VCaP (cell line): ENCODE measurements around the gene TBC1D30.
A peak's percentile ranks its signal among the peaks of the same experiment; 100 is the strongest.

Source experiments
- H3K27ac ChIP-seq: fragments of 450-650 bp; 2 replicates; pipeline ENCODE4 v1.5.1; 2017
- TF ChIP-seq, protein P1 (sequence below): fragments of 450-650 bp; conservative IDR thresholded peaks from 2 replicates; pipeline ENCODE4 v1.5.1; 2017; ENCODE audit warnings: mild to moderate bottlenecking, moderate library complexity

TBC1D30 gene

DNA sequence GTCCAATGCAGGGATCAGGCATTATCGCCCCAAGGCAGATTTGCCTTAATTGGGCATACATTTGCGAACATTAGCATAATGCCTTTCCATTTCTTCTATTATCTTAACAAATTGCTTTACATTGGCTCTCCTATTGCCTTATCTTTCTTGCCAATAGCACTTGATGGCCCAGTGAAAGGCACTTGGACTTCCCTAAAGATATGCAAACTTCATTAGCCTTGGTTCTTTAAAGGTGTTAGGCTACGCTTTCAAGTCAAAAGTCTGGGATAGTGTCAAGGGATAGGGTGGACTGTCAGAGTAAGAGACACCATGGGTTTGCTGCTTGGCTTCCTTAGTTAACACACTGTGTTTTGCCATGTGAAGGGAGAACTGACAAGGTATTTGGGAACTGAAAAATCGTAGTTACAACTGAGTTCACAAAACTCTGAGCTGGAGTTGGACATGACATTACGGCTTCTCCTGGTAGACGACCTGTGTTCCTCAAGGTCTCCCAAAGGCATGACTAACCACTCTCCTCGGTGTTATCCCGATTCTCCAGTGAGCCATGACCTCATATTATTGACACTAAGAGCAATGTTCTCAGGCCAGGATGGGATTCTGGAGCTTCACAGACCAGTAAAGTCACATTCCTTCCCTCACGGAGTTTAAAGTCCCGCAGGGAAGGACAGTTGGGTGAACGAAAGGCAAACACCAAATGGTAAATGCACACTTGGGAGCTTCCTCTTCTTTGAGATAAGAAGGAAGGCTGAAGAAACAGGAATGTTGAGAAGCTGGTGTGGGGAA lies 65.2 kb downstream of the TBC1D30 start:
- TF ChIP-seq, protein P1, sequence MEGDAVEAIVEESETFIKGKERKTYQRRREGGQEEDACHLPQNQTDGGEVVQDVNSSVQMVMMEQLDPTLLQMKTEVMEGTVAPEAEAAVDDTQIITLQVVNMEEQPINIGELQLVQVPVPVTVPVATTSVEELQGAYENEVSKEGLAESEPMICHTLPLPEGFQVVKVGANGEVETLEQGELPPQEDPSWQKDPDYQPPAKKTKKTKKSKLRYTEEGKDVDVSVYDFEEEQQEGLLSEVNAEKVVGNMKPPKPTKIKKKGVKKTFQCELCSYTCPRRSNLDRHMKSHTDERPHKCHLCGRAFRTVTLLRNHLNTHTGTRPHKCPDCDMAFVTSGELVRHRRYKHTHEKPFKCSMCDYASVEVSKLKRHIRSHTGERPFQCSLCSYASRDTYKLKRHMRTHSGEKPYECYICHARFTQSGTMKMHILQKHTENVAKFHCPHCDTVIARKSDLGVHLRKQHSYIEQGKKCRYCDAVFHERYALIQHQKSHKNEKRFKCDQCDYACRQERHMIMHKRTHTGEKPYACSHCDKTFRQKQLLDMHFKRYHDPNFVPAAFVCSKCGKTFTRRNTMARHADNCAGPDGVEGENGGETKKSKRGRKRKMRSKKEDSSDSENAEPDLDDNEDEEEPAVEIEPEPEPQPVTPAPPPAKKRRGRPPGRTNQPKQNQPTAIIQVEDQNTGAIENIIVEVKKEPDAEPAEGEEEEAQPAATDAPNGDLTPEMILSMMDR, result no peak
- peak overlapping the region; percentile 62 for H3K27ac ChIP-seq

DNA sequence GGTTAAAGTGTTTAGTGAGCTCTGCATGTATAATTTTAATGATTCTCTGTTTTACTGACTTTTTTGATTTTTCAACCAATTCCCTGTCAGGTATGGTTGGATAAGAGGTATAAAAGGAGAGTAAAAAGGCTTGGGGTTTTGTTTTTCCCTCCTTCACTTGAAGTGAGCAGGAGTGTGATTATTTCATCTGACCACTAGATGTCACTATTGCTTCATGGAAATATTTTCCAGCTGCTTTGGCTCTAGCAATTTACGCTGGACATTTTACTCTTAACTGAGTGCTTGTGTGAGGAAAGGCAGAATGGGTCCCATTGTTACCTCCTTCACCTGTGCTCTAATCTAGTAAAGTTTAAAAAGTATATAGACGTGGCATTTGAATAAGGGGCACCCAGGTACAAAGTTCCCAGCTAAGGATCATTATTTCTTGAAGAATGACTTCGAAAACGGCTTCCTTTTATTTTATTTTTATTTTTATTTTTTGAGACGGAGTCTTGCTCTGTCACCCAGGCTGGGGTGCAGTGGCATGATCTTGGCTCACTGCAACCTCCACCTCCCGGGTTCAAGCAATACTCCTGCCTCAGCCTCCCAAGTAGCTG lies 66.5 kb downstream of the TBC1D30 start:
- TF ChIP-seq, protein P1, result peak; percentile 85
- peak overlapping the region; percentile 62 for H3K27ac ChIP-seq

DNA sequence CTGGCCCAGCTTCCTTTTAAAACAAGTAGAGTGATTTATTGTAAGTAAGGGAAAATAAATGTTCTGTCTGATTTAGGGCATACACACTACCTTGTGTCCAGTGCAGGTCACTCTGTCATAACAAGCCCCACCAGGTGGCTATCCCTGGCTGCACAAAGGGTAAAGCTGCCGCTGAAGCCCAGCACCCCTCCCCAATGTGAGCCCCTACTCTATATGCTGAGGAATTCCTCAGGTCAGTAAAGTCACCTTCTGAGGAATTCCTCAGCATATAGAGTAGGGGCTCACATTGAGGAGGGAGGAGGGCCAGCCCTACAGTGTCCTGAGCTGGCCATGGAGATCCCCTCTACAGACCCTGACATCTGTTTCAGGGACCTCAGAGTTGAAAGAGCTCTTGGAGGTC lies 67.2 kb downstream of the TBC1D30 start:
- TF ChIP-seq, protein P1, result no peak
- no peak overlapping the region; the same call in 1 of the 2 replicates for H3K27ac ChIP-seq

DNA sequence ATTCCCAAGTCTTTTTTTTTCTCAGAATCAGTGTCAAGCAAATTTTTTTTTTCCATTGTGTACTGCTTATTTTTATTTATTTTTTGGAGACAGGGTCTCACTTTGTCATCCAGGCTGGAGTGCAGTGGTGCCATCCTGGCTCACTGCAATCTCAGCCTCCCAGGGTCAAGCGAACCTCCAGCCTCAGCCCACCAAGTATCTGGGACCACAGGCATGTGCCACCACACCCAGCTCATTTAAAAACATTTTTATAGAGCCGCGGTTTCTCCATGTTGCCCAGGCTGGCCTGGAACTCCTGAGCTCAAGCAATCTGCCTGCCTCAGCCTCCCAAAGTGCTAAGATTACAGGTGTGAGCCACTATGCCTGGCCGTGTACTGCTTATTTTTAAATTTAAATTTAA lies 68.1 kb downstream of the TBC1D30 start:
- peak overlapping the region; percentile 59; the same call in 1 of the 2 replicates for H3K27ac ChIP-seq
- TF ChIP-seq, protein P1, result no peak

DNA sequence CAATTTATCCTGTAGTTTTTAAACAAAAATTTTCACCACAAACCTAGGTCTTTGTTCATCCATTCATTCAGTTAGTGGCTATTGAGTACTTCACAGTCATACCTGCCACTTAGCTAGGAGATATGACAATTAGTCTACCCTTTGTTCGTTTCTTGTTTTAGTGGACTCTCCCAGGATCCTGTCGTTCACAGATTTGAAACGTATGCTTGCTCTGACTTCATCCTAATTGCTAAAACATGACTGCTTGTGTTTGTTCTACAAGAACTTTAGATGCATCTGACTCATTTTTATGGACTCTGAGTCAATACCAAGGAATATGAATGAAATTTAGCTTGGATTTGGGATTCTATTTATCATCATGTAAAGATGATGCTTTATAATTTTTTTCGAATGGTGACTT lies 69.5 kb downstream of the TBC1D30 start:
- H3K27ac ChIP-seq, result peak overlapping the region; percentile 59
- TF ChIP-seq, protein P1, result no peak

DNA sequence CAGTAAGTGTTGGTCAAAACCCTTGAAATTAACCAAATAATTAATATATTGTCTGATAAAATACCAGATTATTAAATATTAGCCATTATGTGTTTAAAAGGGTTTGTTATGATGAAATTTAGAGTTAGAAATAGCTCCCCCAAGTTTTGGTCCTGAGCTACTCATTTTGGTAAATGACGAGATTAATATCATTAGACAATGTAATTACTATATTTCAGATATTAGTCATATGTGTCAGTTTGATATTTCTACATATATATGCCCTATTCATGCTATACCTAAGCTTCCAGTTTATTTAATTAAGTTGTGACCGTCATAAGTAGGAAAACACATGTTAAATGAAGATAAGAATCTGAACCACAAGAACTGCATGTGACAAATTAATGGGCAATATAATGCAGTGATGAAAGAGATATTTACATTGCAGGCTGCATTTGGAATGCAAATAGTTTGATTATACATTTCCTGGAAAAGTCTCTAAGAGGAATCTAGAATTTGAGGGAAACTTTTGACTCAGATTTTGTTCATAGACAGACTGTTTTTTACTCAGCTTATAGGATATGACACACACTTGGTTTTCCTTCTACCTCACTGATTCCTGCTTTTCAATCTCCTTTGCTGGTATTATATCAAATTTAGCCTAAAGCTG lies 70.5 kb downstream of the TBC1D30 start:
- TF ChIP-seq, protein P1, result no peak
- peak overlapping the region; percentile 59 for H3K27ac ChIP-seq

DNA sequence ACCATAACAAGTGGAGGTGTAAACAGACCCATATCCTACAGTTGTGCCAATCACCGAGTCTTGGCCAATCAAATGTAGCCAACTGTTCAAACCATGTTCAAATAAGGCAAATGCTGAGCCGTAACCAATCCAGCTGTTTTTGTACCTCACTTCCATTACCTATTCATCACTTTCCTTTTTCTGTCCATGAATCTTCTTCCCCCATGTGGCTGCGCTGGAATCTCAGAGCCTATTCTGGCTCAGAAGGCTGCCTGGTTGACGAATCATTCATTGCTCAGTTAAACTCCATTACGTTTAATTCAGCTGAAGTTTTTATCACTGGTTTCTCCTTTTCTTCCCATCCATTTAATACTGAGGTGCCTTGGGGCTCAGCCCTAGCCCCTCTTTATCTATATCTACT lies 71.1 kb downstream of the TBC1D30 start:
- TF ChIP-seq, protein P1, result no peak
- H3K27ac ChIP-seq, result peak overlapping the region; percentile 59
